Esophagus squamous epithelium (tissue), 4 donors: ENCODE results near the gene PSMC4.

ENCODE experiments used
- POLR2A ChIP-seq, 4 donors: fragments of 450-650 bp; IDR thresholded peaks; one replicate each; pipeline ENCODE4 v1.6.1; 2017; ENCODE audit warnings: antibody characterized with exemption in 4 of 4, mild to moderate bottlenecking in 4 of 4, moderate library complexity in 3 of 4
- TF ChIP-seq, protein P1 (sequence below), 6 experiments: fragments of 450-650 bp in 4 of 6; fragments of 200-600 bp in 2 of 6; sonication (generic) in 2 of 6; IDR thresholded peaks; one replicate each; pipeline ENCODE4 v1.5.1; 2016 to 2019; ENCODE audit warnings: antibody characterized with exemption in 6 of 6, mild to moderate bottlenecking in 4 of 6, moderate library complexity in 4 of 6

DNA sequence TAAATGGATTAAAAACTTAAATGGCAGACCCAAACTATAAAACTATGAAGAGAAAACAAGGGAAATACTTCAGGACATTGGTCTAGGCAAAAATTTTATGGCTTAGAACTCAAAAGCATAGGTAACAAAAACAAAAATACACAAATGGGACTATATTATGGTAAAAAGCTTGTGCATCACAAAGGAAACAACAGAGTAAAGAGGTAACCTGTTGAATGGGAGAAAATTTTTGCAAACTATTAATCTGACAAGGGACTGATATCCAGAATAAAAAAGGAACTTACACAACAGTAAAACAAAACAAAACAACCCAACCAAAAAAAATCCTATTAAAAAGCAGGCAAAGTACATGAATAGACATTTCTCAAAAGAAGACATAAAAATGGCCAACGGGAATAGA, 16.6 kb downstream of the PSMC4 start:
- TF ChIP-seq, protein P1, sequence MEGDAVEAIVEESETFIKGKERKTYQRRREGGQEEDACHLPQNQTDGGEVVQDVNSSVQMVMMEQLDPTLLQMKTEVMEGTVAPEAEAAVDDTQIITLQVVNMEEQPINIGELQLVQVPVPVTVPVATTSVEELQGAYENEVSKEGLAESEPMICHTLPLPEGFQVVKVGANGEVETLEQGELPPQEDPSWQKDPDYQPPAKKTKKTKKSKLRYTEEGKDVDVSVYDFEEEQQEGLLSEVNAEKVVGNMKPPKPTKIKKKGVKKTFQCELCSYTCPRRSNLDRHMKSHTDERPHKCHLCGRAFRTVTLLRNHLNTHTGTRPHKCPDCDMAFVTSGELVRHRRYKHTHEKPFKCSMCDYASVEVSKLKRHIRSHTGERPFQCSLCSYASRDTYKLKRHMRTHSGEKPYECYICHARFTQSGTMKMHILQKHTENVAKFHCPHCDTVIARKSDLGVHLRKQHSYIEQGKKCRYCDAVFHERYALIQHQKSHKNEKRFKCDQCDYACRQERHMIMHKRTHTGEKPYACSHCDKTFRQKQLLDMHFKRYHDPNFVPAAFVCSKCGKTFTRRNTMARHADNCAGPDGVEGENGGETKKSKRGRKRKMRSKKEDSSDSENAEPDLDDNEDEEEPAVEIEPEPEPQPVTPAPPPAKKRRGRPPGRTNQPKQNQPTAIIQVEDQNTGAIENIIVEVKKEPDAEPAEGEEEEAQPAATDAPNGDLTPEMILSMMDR (IDR thresholded peaks at IDR 0.05) = no peak
- TF ChIP-seq POLR2A (IDR thresholded peaks at IDR 0.05) = no peak
